CD4-positive, CD25-positive, alpha-beta regulatory T cell (primary cell): ENCODE measurements around the gene CDC14A. TPM values are rescaled to one million over a fixed set of nuclear protein-coding genes. Genes with fewer than 3 reads are reported as not detected.

ENCODE experiments used
- ATAC-seq, 2 donors: fragments of 150-1000 bp; cut with Tn5 transposase; one replicate each; pipeline ENCODE4 v1.10.0; 2021; ENCODE audit warnings: low read depth in 2 of 2, moderate number of reproducible peaks in 2 of 2, moderate library complexity in 1 of 2
- DNase-seq, 3 donors: peaks; one replicate each; pipeline versions ENCODE4 v3.0.0 to v3.0.0-alpha.2; 2012 to 2022; ENCODE audit warnings: mixed read lengths in 1 of 3
- H3K27ac ChIP-seq: one replicate; pipeline ENCODE4 v1.7.0; 2013; ENCODE audit warnings: mild to moderate bottlenecking, low read length; ENCODE audit not compliant: insufficient read depth, poor library complexity, severe bottlenecking
- H3K27me3 ChIP-seq: one replicate; pipeline ENCODE4 v1.7.0; 2013; ENCODE audit warnings: low read length; ENCODE audit not compliant: control insufficient read depth, insufficient read depth
- H3K36me3 ChIP-seq: one replicate; pipeline ENCODE4 v1.7.0; 2013; ENCODE audit warnings: mild to moderate bottlenecking, low read length, moderate library complexity; ENCODE audit not compliant: control insufficient read depth, insufficient read depth
- H3K4me1 ChIP-seq: 2 replicates; pipeline ENCODE4 v1.7.0; 2013; ENCODE audit warnings: mild to moderate bottlenecking, low read length; ENCODE audit not compliant: insufficient read depth, control insufficient read depth, poor library complexity, severe bottlenecking
- H3K4me3 ChIP-seq: one replicate; pipeline ENCODE4 v1.7.0; 2013; ENCODE audit warnings: low read depth, mild to moderate bottlenecking, low read length, moderate library complexity
- H3K9me3 ChIP-seq, 2 experiments: 1 replicate in 1 of 2; 2 replicates in 1 of 2; pipeline ENCODE4 v1.7.0; 2013; ENCODE audit warnings: low read length in 2 of 2, mild to moderate bottlenecking in 1 of 2, moderate library complexity in 1 of 2; ENCODE audit not compliant: control insufficient read depth in 2 of 2
- H3K27ac Mint-ChIP-seq, 3 donors: one replicate each; pipeline ENCODE4 v1.8.0; 2020 to 2022; ENCODE audit warnings: mild to moderate bottlenecking in 3 of 3, mixed read lengths in 3 of 3, moderate library complexity in 2 of 3
- H3K27me3 Mint-ChIP-seq: one replicate; pipeline ENCODE4 v1.8.0; 2022; ENCODE audit warnings: mild to moderate bottlenecking, mixed read lengths
- H3K36me3 Mint-ChIP-seq: one replicate; pipeline ENCODE4 v1.8.0; 2020; ENCODE audit warnings: mixed read lengths
- H3K4me1 Mint-ChIP-seq, 4 donors: one replicate each; pipeline ENCODE4 v1.8.0; 2020 to 2022; ENCODE audit warnings: mixed read lengths in 4 of 4, mild to moderate bottlenecking in 1 of 4
- H3K4me3 Mint-ChIP-seq, 4 donors: one replicate each; pipeline ENCODE4 v1.8.0; 2020 to 2022; ENCODE audit warnings: mild to moderate bottlenecking in 4 of 4, mixed read lengths in 4 of 4, moderate library complexity in 3 of 4
- H3K9me3 Mint-ChIP-seq, 7 donors: one replicate each; pipeline ENCODE4 v1.8.0; 2020 to 2022; ENCODE audit warnings: mixed read lengths in 7 of 7, mild to moderate bottlenecking in 3 of 7, moderate library complexity in 2 of 7
- polyA plus RNA-seq, 4 donors: library from polyadenylated mRNA; unstranded; fragments of 300-500 nt; fragmentation: Illumina TruSeq; gene quantifications; one replicate each; pipeline ENCODE4 v1.2.3, GENCODE V29; 2021
- total RNA-seq: library from RNA; stranded (reverse); gene quantifications from one replicate; pipeline ENCODE4 v1.2.3, GENCODE V29; 2022

Gene CDC14A, protein sequence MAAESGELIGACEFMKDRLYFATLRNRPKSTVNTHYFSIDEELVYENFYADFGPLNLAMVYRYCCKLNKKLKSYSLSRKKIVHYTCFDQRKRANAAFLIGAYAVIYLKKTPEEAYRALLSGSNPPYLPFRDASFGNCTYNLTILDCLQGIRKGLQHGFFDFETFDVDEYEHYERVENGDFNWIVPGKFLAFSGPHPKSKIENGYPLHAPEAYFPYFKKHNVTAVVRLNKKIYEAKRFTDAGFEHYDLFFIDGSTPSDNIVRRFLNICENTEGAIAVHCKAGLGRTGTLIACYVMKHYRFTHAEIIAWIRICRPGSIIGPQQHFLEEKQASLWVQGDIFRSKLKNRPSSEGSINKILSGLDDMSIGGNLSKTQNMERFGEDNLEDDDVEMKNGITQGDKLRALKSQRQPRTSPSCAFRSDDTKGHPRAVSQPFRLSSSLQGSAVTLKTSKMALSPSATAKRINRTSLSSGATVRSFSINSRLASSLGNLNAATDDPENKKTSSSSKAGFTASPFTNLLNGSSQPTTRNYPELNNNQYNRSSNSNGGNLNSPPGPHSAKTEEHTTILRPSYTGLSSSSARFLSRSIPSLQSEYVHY
- total RNA-seq (155 TPM), polyA plus RNA-seq (10 to 100 TPM; 33.8 to 40.2 (median 36.3) TPM)

DNA sequence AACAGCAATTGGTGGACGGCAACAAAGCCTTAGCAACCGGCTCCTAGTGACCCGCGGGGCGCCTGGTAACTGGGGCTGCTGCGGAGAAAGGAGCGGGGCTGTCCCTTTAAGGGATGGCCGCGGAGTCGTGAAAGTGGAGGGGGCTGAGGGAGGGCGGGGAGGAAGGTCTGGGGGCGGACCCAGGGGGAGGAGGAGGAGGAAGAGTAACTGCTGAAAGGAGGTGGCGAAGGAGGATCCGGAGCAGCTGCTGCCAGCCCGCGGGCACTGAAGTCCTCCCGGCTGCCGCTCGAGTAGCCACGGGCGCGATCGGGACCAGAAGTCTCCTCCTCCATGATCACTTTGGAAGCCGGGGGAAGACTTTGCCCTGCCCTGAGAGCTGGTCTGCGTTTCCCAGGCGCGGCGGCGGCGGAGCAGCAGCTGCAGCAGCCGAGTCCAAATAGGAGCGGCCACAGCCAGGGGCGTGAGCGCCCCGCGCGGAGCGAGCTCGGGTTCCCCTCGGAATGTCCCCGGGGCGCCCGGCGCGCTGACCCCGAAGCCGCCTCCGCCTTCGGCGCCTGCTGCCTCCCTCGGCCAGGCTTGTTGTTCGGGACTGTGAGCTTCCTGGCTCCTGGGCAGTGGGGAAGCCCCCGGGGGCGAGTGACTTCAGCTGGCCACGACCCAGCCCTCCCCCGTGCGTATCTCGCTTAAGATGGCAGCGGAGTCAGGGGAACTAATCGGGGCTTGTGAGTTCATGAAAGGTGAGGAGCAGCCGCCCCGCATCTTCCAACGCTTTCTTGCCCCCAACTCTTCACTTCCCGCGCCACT lies at the start of gene CDC14A:
Gene CDC14A, plus strand, starts transcription at position 240 of the 804 bp plus-strand sequence. Its CDS starts 449 bp downstream, at position 689.
- Mint-ChIP-seq H3K27me3 (peaks cover 10% of the 10 kb centered on the region), H3K27ac (peak within 1 kb of the TSS; percentile 95 to 99 (median 99)), H3K36me3 (peaks cover 25% of the 10 kb centered on the region), H3K4me1 (peaks cover 10 to 49% (median 43%) of the 10 kb centered on the region in 4 donors), H3K9me3 (peaks cover 0 to 5% (median 0%) of the 10 kb centered on the region in 7 donors), H3K4me3 (peak within 1 kb of the TSS; percentile 98 to 100 (median 100))
- H3K4me1 ChIP-seq = peaks cover 45% of the 10 kb centered on the region
- no peaks in the 10 kb centered on the region for H3K27me3 ChIP-seq
- H3K27ac ChIP-seq = peak within 1 kb of the TSS; percentile 95
- DNase-seq (peak; percentile 82 to 94 (median 84)), ATAC-seq (peak; percentile 67)
- H3K4me3 ChIP-seq = peak within 1 kb of the TSS; percentile 99
- H3K9me3 ChIP-seq = no peaks in the 10 kb centered on the region
- H3K36me3 ChIP-seq = peaks cover 14% of the 10 kb centered on the region

DNA sequence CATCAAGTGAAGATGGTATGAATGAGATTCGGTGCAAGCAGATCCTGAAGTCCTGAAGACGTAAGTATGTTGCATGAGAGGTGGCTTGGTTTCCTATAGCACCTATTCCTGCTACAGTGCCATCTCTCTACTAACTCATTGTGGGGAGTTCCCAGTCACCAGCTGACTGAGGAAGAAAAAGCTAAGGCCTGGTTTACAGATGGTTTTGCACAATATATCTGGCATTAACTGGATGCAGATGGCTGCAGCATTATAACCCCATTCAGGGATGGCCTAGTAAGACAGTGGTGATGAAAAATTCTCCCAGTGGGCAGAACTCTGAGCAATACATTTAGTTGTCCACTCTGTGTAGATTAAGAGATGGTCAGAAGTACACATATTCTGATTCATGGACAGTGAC lies 49.6 kb upstream of the CDC14A start:
- Histone ChIP-seq H3K27ac (no peak overlapping the region), H3K9me3 (no peaks in the 10 kb centered on the region), H3K27me3 (no peaks in the 10 kb centered on the region), H3K4me1 (peaks cover 8% of the 10 kb centered on the region), H3K36me3 (no peaks in the 10 kb centered on the region), H3K4me3 (no peak overlapping the region)
- Mint-ChIP-seq H3K27me3 (no peaks in the 10 kb centered on the region), H3K4me1 (peaks cover 12 to 22% (median 19%) of the 10 kb centered on the region in 4 donors), H3K9me3 (peaks cover 0 to 4% (median 0%) of the 10 kb centered on the region in 7 donors), H3K4me3 (no peak overlapping the region), H3K27ac (no peak overlapping the region), H3K36me3 (no peaks in the 10 kb centered on the region)
- ATAC-seq = no peak
- no peak for DNase-seq

DNA sequence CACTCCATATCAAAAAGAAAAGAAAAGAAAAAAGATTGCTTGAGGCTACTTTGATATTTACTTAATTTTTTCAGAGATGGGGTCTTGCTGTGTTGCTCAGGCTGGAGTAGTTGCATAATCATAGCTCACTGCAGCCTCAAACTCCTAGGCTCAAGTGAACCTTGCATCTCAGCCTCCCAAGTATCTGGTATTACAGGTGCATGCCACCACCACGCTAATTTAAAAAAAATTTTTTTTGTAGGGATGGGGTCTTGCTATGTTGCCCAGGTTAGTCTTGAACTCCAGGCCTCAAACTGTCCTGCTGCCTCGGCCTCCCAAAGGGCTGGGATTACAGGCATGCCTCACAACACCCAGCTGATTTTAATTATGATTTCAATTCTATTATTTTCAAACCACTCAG lies 48.1 kb upstream of the CDC14A start:
- H3K4me3 Mint-ChIP-seq = no peak overlapping the region
- Histone ChIP-seq H3K4me1 (peaks cover 8% of the 10 kb centered on the region), H3K27ac (no peak overlapping the region), H3K9me3 (peaks cover 0 to 1% of the 10 kb centered on the region in 2 experiments), H3K36me3 (no peaks in the 10 kb centered on the region), H3K27me3 (no peaks in the 10 kb centered on the region), H3K4me3 (no peak overlapping the region)
- no peaks in the 10 kb centered on the region for H3K36me3 Mint-ChIP-seq
- ATAC-seq (no peak), DNase-seq (no peak)
- H3K9me3 Mint-ChIP-seq = peaks cover 0 to 4% (median 2%) of the 10 kb centered on the region in 7 donors
- H3K4me1 Mint-ChIP-seq = peaks cover 12 to 19% (median 16%) of the 10 kb centered on the region in 4 donors
- no peaks in the 10 kb centered on the region for H3K27me3 Mint-ChIP-seq
- no peak overlapping the region for H3K27ac Mint-ChIP-seq

DNA sequence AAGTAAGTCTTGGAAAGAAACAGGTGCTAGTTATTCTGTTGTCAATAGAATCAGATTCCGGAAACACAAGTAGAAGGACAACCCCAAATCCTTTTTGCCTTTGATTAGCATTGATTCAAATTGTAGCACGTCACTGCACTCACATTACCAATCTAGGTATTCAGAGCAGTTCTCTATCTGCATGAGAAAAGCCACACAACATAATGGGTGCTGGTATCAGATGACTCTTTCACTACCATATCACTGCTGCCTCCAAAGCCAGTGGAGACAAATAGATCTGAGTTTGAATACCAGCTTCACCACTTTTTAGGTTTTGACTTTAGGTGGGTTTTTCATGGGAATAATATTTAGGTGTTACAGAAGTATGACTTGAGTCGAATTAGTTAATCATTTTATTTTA lies 47.4 kb upstream of the CDC14A start:
- no peak for ATAC-seq
- no peak overlapping the region for H3K4me3 Mint-ChIP-seq
- H3K9me3 Mint-ChIP-seq = peaks cover 0 to 4% (median 3%) of the 10 kb centered on the region in 7 donors

DNA sequence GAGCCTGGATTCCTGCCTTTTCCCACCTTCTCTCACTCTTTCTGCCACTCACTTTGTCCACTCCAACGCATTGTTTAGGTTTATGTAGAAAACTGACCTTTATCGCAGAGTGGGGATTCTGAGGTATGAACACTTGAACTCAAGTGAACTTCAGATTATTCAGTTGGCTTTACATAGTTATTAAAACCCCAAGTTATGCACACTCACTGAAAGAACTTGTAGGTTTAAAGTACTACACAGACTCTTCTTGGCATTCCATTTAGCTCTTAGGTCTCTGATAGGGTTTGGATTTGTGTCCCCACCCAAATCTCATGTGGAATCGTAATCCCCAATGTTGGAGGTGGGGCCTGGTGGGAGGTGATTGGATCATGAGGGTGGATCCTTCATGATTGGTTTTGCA lies 46.4 kb upstream of the CDC14A start:
- Histone ChIP-seq H3K4me3 (no peak overlapping the region), H3K27ac (no peak overlapping the region), H3K27me3 (no peaks in the 10 kb centered on the region), H3K4me1 (peaks cover 8% of the 10 kb centered on the region), H3K9me3 (peaks cover 0 to 11% of the 10 kb centered on the region in 2 experiments), H3K36me3 (no peaks in the 10 kb centered on the region)
- H3K36me3 Mint-ChIP-seq = peaks cover 5% of the 10 kb centered on the region
- H3K9me3 Mint-ChIP-seq = peaks cover 0 to 6% (median 4%) of the 10 kb centered on the region in 7 donors
- H3K4me1 Mint-ChIP-seq = peaks cover 9 to 19% (median 13%) of the 10 kb centered on the region in 4 donors
- ATAC-seq (no peak), DNase-seq (no peak)
- H3K4me3 Mint-ChIP-seq = no peak overlapping the region
- H3K27ac Mint-ChIP-seq = peak overlapping the region in 1 of 3 donors; percentile 37
- no peaks in the 10 kb centered on the region for H3K27me3 Mint-ChIP-seq

More for the DNA sequence above, 47.4 kb upstream of the CDC14A start:
- DNase-seq = no peak
- Mint-ChIP-seq H3K4me1 (peaks cover 9 to 19% (median 13%) of the 10 kb centered on the region in 4 donors), H3K36me3 (peaks cover 3% of the 10 kb centered on the region), H3K27me3 (no peaks in the 10 kb centered on the region), H3K27ac (no peak overlapping the region)
- Histone ChIP-seq H3K27ac (no peak overlapping the region), H3K4me3 (no peak overlapping the region), H3K36me3 (no peaks in the 10 kb centered on the region), H3K4me1 (peaks cover 8% of the 10 kb centered on the region), H3K27me3 (no peaks in the 10 kb centered on the region), H3K9me3 (peaks cover 0 to 8% of the 10 kb centered on the region in 2 experiments)

DNA sequence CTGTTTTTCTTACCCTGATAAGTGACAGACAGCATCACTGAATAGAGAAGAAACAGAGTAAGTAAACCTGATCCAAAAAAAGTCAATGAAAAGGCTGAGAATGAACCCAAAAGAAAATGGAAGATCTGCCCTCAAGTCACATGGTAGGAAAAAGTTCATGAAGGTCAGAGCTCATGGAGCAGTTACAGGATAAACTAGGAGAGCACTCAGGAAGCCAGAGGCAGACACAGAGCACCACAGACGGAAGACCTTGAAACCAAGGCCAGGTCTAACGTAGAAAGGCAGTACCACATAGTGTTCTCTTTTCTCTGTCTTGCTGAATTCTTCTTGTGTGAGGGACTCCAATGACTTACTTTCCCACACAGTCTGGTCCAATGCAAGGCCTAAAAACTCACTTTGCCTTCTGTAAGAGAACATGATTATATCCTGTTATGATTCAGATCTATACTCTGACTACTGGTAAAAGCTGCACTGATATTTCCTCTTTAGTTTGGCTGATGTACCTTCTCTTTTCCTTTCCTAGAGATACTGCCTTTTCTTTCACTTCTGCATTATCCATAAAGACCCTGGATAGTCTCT lies 45.5 kb upstream of the CDC14A start:
- ATAC-seq = peak; percentile 55 to 67
- H3K4me3 Mint-ChIP-seq = no peak overlapping the region

DNA sequence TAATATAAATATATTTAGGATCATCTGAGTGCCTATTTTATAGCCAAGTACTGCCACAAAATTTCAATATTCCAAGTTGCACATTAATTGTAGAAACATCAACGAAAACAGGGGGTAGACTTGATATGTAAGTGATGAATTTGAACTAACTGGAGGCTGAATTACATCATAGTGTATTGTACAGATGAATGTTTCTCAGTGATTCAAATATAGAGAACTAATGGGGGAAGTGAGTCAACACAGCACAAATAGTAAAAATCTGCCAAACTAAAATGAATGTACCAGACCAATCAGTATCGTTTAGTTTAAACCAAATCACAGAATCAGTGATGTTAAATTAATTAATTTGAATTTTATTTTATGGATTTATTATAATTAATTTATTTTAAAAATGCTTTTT lies 43.5 kb upstream of the CDC14A start:
- peaks cover 8% of the 10 kb centered on the region for H3K4me1 ChIP-seq
- DNase-seq (peak in 1 of 3 donors; percentile 16), ATAC-seq (no peak)
- no peaks in the 10 kb centered on the region for H3K27me3 ChIP-seq
- no peak overlapping the region for H3K4me3 Mint-ChIP-seq
- peaks cover 0 to 11% of the 10 kb centered on the region in 2 experiments for H3K9me3 ChIP-seq
- H3K36me3 Mint-ChIP-seq = peaks cover 5% of the 10 kb centered on the region
- no peak overlapping the region for H3K27ac Mint-ChIP-seq
- H3K4me1 Mint-ChIP-seq = peaks cover 9 to 19% (median 13%) of the 10 kb centered on the region in 4 donors
- H3K4me3 ChIP-seq = no peak overlapping the region
- H3K9me3 Mint-ChIP-seq = peaks cover 3 to 9% (median 4%) of the 10 kb centered on the region in 7 donors
- H3K27me3 Mint-ChIP-seq = no peaks in the 10 kb centered on the region
- no peaks in the 10 kb centered on the region for H3K36me3 ChIP-seq
- H3K27ac ChIP-seq = no peak overlapping the region

More for the DNA sequence above, 45.5 kb upstream of the CDC14A start:
- peak in 1 of 3 donors; percentile 42 for DNase-seq
- Histone ChIP-seq H3K4me3 (peak overlapping the region; percentile 54), H3K27ac (no peak overlapping the region), H3K4me1 (peaks cover 8% of the 10 kb centered on the region), H3K9me3 (peaks cover 0 to 11% of the 10 kb centered on the region in 2 experiments), H3K36me3 (no peaks in the 10 kb centered on the region), H3K27me3 (no peaks in the 10 kb centered on the region)
- peaks cover 5% of the 10 kb centered on the region for H3K36me3 Mint-ChIP-seq
- H3K4me1 Mint-ChIP-seq = peaks cover 9 to 19% (median 13%) of the 10 kb centered on the region in 4 donors
- peak overlapping the region; percentile 37 to 77 (median 40) for H3K27ac Mint-ChIP-seq
- peaks cover 0 to 6% (median 4%) of the 10 kb centered on the region in 7 donors for H3K9me3 Mint-ChIP-seq
- no peaks in the 10 kb centered on the region for H3K27me3 Mint-ChIP-seq
